Lung (tissue), 12 donors: ENCODE measurements around the gene STAG1. TPM values are rescaled to one million over a fixed set of nuclear protein-coding genes. Genes with fewer than 3 reads are reported as not detected.
"Not testable (repeated sequence)": the region's sequence is repeated elsewhere in the genome, so short reads cannot be mapped to it uniquely, and the experiment has no call there.

Experiments used
- ATAC-seq: fragments of 200-7000 bp; cut with Tn5 transposase; one replicate; pipeline ENCODE4 v1.9.1; 2020; ENCODE audit warnings: moderate number of reproducible peaks; ENCODE audit not compliant: insufficient read depth, low FRiP score
- DNase-seq, 3 donors: peaks; one replicate each; pipeline ENCODE4 v3.0.0-alpha.2; 2013 to 2017
- H3K27ac ChIP-seq, 2 donors: one replicate each; pipeline ENCODE4 v1.5.1; 2013; ENCODE audit warnings: mild to moderate bottlenecking in 2 of 2, moderate library complexity in 2 of 2, control low read depth in 1 of 2, inconsistent platforms in 1 of 2, low read depth in 1 of 2, low read length in 1 of 2
- H3K27me3 ChIP-seq, 3 donors: one replicate each; pipeline ENCODE4 v1.5.1; 2013; ENCODE audit warnings: low read length in 2 of 3; ENCODE audit not compliant: control insufficient read depth in 3 of 3, insufficient read depth in 3 of 3
- H3K36me3 ChIP-seq, 4 donors: one replicate each; pipeline ENCODE4 v1.5.1; 2013; ENCODE audit warnings: low read length in 4 of 4, mild to moderate bottlenecking in 1 of 4, moderate library complexity in 1 of 4; ENCODE audit not compliant: control insufficient read depth in 4 of 4, insufficient read depth in 4 of 4
- H3K4me1 ChIP-seq, 5 donors: one replicate each; pipeline ENCODE4 v1.5.1; 2013; ENCODE audit warnings: low read length in 5 of 5, mild to moderate bottlenecking in 2 of 5, moderate library complexity in 1 of 5; ENCODE audit not compliant: control insufficient read depth in 5 of 5, insufficient read depth in 5 of 5
- H3K4me3 ChIP-seq: one replicate; pipeline ENCODE4 v1.5.1; 2013; ENCODE audit warnings: mild to moderate bottlenecking, control low read depth, moderate library complexity
- H3K9ac ChIP-seq, 2 donors: one replicate each; pipeline ENCODE4 v1.5.1; 2013; ENCODE audit warnings: low read length in 2 of 2, control low read depth in 1 of 2; ENCODE audit not compliant: insufficient read depth in 1 of 2
- H3K9me3 ChIP-seq, 4 donors: one replicate each; pipeline ENCODE4 v1.5.1; 2013; ENCODE audit warnings: low read length in 3 of 4, mild to moderate bottlenecking in 1 of 4, moderate library complexity in 1 of 4; ENCODE audit not compliant: control insufficient read depth in 4 of 4, insufficient read depth in 3 of 4
- WGBS, 2 donors: extraction: QIAGEN DNeasy Blood & Tissue Kit; methylation state at CpG; one replicate each; pipeline ENCODE4 v1.1.7; 2013; 5-methylcytosine and 5-hydroxymethylcytosine counted together
- polyA plus RNA-seq, 2 donors: library from polyadenylated mRNA; stranded (reverse); fragments of 200-250 nt; gene quantifications; one replicate each; pipeline ENCODE4 v1.2.1, GENCODE V29; 2013
- total RNA-seq, 2 donors: library from RNA; depleted of rRNA in 1 of 2; stranded (reverse); fragments of >200 nt in 1 of 2; gene quantifications; one replicate each; pipeline ENCODE4 v1.2.1, GENCODE V29; 2014 to 2021
- TF ChIP-seq, protein P1 (sequence below): IDR thresholded peaks from 2 replicates; pipeline ENCODE4 v1.5.1; 2012; ENCODE audit warnings: mild to moderate bottlenecking; ENCODE audit errors: control extremely low read depth, extremely low read depth
- donor health status: control.
- donor health status: control.
- donor health status: Bipolar disorder and iron deficiency.
- donor health status: healthy.
- donor health status: DM: yes; HTN: yes; CAD: no.

Gene STAG1
- total and polyA plus RNA-seq, 4 donors = 8.1 to 90.0 (median 20.5) TPM

GRCh38 chr3:136725468-136725867 is 26.7 kb downstream of the STAG1 start:
- Histone ChIP-seq H3K27me3 (no peaks in the 10 kb centered on the region), H3K9me3 (no peaks in the 10 kb centered on the region), H3K4me3 (no peak overlapping the region), H3K9ac (no peak overlapping the region), H3K36me3 (no peaks in the 10 kb centered on the region), H3K4me1 (peaks cover 0 to 23% (median 3%) of the 10 kb centered on the region in 5 donors), H3K27ac (no peak overlapping the region)
- 81 to 86% methylated on average over 2 of the region's 2 CpGs for WGBS, 2 donors
- TF ChIP-seq, protein P1, sequence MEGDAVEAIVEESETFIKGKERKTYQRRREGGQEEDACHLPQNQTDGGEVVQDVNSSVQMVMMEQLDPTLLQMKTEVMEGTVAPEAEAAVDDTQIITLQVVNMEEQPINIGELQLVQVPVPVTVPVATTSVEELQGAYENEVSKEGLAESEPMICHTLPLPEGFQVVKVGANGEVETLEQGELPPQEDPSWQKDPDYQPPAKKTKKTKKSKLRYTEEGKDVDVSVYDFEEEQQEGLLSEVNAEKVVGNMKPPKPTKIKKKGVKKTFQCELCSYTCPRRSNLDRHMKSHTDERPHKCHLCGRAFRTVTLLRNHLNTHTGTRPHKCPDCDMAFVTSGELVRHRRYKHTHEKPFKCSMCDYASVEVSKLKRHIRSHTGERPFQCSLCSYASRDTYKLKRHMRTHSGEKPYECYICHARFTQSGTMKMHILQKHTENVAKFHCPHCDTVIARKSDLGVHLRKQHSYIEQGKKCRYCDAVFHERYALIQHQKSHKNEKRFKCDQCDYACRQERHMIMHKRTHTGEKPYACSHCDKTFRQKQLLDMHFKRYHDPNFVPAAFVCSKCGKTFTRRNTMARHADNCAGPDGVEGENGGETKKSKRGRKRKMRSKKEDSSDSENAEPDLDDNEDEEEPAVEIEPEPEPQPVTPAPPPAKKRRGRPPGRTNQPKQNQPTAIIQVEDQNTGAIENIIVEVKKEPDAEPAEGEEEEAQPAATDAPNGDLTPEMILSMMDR = no peak
- ATAC-seq (no peak), DNase-seq (no peak)

- ATAC-seq = not testable (repeated sequence)
Observed at GRCh38 chr3:136722916-136723315, 29.3 kb downstream of the STAG1 start.

DNA sequence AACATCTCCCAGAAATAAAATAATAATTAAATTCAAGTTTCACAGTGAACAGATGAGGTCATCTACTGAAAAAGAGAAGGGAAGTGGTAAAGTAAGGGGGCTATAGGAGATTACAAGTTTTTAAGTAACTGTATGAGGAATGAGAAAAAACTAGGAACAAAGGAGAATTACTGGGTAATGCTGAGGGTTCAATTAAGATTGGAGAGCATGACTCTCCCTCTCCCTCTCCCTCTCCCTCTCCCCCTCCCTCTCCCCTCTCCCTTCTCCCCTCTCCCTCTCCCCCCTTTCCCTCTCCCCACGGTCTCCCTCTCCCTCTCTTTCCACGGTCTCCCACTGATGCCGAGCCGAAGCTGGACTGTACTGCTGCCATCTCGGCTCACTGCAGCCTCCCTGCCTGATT is 29.8 kb downstream of the STAG1 start:
- H3K9ac ChIP-seq, H3K36me3 ChIP-seq, H3K27me3 ChIP-seq, H3K4me3 ChIP-seq, DNase-seq, H3K27ac ChIP-seq, H3K9me3 ChIP-seq, ATAC-seq: not testable (repeated sequence)
- peaks cover 0 to 18% (median 2%) of the 10 kb centered on the region in 5 donors for H3K4me1 ChIP-seq
- no CpG with 5 or more reads among the region's 5 CpGs for WGBS, 2 donors

More at GRCh38 chr3:136722916-136723315, 29.3 kb downstream of the STAG1 start:
- H3K9me3 ChIP-seq, H3K27ac ChIP-seq, H3K27me3 ChIP-seq, H3K36me3 ChIP-seq, H3K9ac ChIP-seq, H3K4me3 ChIP-seq, DNase-seq: not testable (repeated sequence)
- H3K4me1 ChIP-seq = peaks cover 0 to 20% (median 2%) of the 10 kb centered on the region in 5 donors
- WGBS, 2 donors = 98 to 99% methylated on average over 13 to 26 of the region's 27 CpGs

- H3K36me3 ChIP-seq = peaks cover 0 to 2% (median 0%) of the 10 kb centered on the region in 4 donors
- TF ChIP-seq, protein P1 = no peak
- DNase-seq = no peak
- H3K4me3 ChIP-seq = no peak overlapping the region
- H3K27ac ChIP-seq = no peak overlapping the region
- no peak overlapping the region for H3K9ac ChIP-seq
- no peaks in the 10 kb centered on the region for H3K27me3 ChIP-seq
- ATAC-seq = no peak
- H3K9me3 ChIP-seq = no peaks in the 10 kb centered on the region
- WGBS, 2 donors = 91 to 98% methylated on average over 5 of the region's 5 CpGs
- no peaks in the 10 kb centered on the region for H3K4me1 ChIP-seq
Observed at GRCh38 chr3:136720091-136720490, 32.1 kb downstream of the STAG1 start.
